Anterior cingulate cortex (tissue), 58 donors: ENCODE results near the gene DUSP1.
A peak's percentile ranks its signal among the peaks of the same experiment; 100 is the strongest.

Experiments used
- DNase-seq, 58 donors: peaks; one replicate each; lab custom pipeline; 2025; lab: John Stamatoyannopoulos, UW

DUSP1 gene

DNA sequence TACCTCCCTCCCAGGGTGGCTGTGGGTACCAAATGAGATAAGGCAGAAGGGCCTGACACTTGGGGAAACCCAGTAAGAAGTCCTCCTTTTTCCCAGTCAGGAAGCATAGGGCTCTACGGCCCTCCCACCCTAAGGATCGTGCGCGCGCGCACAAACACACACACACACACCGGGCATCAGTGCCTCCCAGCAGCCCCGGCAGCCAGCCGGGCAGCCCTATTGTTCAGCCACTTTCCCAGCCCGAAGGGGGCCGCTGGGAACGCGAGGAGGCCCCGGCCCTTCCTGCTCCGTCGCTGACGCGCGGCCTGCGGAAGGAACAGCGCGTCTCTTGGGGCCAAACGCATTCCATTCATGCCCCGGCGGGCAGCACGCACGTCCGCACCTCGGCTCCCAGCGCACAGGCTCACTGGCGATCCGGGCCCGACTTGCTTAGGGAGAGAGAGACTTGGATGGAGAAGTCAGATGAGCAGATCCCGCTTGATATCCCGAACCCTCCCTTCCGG lies 22.6 kb downstream of the DUSP1 start:
- no peak for DNase-seq

- no peak for DNase-seq
Measured at GRCh38 chr5:172747471-172747870, 23.5 kb downstream of the DUSP1 start.

DNA sequence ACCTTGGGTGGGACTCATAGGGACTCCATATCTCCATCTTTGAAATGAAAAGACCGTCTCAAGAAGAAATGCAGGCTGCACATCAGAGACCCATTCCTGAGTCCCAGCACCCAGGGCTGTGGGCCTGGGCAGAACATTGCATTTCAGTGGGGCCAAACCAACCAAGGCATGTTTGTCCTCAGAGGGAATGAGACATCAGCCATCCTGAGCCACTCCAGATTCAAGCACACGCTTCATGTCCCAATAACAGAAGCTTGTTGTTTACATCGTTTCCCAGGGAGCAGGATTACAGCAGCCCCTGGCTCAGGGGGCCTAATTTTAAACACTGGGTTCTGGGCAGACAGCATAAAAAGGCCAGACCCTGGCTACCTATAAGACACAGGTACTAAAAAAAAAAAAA lies 24.3 kb downstream of the DUSP1 start:
- DNase-seq, result no peak

DNA sequence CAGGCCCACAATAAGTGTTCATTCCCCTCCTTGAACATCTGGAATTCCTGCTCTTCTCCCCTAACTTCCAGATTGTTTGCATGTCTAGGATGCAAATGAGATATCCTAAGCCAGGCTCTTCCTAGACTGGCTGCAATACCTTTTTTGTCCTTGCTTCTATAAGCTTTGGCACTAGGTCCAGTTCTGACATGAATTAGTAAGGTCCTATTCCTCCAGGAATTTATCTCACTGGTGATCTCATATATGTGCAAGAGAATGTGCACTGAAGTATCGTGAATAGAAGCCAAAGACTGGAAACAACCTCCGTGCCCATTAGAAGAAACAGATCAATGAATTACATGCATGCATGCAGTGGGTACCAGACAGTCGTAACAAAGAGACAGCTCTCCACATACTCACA lies 25.2 kb downstream of the DUSP1 start:
- no peak for DNase-seq

DNA sequence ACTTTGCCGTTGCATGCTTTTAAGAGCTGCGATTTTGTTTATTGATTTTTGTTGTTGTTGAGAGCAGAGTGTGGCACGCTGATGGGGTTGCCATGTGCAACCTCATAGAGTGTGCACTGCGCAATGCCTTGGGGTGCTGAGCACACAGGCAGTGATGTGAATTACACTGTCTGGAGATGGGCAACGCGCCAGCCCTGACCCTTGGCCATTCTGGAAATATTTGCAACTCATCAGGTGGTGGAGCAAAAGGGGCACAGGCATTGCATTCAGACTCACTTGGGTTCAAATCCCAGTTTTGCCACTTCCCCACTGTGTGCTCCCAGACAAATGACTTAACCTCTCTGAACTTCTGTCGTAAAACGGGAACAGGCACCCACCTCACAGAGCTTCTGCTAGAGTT lies 25.6 kb downstream of the DUSP1 start:
- DNase-seq, result no peak

DNA sequence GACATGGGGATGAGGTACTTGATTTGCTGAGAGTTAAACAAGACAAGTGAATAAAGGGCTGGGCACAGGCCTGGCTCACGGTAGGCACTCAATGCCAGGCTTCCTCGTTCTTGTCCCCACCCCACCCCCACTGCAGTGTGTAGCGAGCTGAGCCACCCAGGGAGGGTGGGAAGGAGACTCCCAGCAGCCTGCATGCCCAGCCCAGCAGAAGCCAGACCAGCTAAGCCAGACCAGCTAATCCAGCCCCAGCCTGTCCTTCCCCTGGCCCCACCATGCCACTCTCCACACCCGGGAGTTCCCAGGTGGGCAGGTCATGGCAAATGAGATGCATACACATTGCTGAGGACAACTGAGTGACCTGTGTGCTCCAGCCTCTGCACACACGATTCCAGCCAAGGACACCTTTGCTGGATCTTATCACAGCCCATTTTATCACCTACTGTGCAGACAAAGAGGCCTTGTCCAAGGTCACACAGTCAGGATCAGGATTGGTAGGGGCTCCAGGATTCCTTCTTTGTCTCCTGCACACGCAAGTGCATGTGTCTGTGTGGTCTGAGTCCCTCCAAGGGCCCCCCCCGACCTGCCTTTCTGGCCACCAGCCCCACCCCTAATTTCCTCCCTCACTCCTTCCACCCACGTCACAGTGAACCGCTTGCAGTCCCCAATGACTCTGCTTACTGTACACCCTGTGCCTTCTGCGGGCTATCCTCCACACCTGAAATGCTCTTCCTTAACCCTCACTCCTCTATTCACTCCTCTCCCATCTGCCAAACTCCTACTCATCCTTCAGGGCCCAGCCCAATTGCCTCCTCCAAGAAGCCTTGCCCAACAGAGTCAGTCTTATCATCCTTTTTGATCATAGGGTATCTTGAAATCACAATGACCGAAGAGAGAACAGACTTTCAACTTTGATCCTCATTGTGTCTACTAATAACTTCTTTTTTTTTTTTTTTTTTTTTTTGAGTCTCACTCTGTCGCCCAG lies 26.6 kb downstream of the DUSP1 start:
- DNase-seq, result no peak

- DNase-seq, result no peak
Measured at GRCh38 chr5:172743112-172743959, 27.7 kb downstream of the DUSP1 start.

GRCh38 chr5:172741206-172741582 lies 29.8 kb downstream of the DUSP1 start:
- no peak for DNase-seq

- DNase-seq, result peak in 3 of 58 donors; percentile 29 to 64 (median 30)
Measured at GRCh38 chr5:172740428-172741205, 30.4 kb downstream of the DUSP1 start.

GRCh38 chr5:172739375-172739774 lies 31.6 kb downstream of the DUSP1 start:
- peak in 1 of 58 donors; percentile 36 for DNase-seq

- no peak for DNase-seq
Measured at GRCh38 chr5:172736508-172737135, 34.4 kb downstream of the DUSP1 start.

- DNase-seq, result no peak
Measured at GRCh38 chr5:172735141-172735831, 35.7 kb downstream of the DUSP1 start.

DNA sequence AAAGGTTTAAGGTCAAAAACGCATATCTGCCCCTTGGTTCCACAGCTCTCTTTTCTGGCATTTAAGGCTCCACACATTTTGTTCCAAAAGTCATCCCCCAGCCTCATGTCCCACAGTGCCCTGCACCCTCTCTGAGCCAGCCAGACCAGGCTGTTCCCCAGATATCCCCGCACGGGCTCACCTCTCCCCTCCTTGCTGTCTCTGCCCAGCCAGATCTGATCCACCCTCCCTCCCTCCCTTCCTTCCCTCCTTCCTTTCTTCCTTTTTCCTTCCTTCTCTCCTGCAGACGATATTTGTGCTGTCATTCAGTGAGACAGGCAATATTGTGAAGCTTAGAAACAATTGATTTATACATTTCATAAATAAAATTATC lies 37.0 kb downstream of the DUSP1 start:
- no peak for DNase-seq

- DNase-seq, result no peak
Measured at GRCh38 chr5:172733131-172733973, 37.6 kb downstream of the DUSP1 start.

DNA sequence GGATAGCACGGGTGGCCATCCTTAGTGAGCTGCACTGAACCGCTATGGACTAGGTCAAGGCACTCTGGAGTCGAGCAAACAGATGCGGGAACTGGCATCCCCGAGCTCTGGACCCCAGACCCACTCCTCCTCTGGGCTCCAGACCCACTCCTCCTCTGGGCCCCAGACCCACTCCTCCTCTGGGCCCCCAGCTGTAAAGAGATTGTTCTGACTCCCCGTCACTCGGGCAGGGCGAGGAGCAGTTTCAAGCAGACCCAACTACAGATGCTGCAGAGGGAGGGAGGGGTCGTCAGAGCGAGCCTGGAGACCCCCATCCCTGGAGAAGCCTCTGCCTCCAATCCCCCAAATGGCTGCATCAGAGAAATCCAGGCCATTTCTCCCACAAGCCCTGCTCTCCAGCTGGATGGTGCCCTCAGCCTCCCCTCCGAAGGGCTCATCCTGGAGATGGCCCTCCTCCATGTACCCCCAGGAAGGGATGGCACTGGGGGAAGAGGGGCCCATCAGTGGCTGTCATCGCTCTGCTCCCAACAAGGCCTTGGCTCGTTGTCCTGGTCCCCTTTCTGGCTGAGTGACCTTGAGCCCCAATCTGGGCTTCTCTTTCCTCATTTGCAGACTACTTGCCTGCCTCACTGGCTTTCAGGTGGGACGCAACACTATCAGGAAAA lies 38.7 kb downstream of the DUSP1 start:
- no peak for DNase-seq

- no peak for DNase-seq
Measured at GRCh38 chr5:172731680-172732074, 39.3 kb downstream of the DUSP1 start.

DNA sequence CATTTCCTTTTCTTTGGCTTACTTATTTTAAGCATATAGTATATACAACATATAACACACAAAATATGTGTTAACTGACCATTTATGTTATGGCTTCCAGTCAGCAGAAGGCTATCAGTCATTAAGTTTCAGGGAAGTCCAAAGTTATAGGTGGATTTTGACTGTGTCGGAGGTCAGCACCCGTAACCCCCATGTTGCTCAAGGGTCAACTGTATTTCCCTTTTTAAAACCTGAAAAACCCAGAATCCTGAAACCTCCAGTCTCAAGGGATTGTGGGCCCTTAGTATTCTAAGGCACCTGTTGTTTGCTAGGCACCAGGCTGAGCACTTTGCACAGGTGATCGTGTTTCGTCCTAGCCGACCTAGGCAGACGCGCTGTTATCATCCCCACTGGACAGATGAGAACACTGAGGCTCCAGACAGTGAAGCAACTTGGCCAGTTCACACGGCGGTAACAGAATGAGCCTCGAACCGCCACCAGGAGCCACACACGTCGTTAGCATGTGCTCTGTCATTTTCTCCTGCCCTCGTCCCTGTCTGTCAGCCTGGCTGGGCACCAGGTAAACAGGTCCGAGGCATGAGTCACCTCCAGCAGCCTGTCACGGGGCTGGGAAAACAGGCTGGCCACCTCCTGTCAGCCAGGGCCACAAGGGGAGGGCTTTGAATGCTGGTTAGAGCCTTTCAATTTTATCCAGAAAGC lies 39.9 kb downstream of the DUSP1 start:
- no peak for DNase-seq
